D721Med (cell line): ENCODE measurements around the gene THBS3.
"Not testable (repeated sequence)": the region's sequence is repeated elsewhere in the genome, so short reads cannot be mapped to it uniquely, and the experiment has no call there.

Experiments used
- DNase-seq: peaks from one replicate; pipeline ENCODE4 v3.0.0; 2011; ENCODE audit warnings: low spot score; ENCODE audit not compliant: insufficient read length
- FAIRE-seq: peaks from 2 replicates; lab custom pipeline; 2011; peaks lifted over from hg19 to GRCh38; lab: Jason Lieb, UNC
- TF ChIP-seq, protein P1 (sequence below): IDR thresholded peaks from 2 replicates; pipeline ENCODE4 v1.5.1; 2012; ENCODE audit warnings: mild to moderate bottlenecking, control low read depth; ENCODE audit not compliant: insufficient read depth; ENCODE audit errors: missing control alignments

The THBS3 gene

DNA sequence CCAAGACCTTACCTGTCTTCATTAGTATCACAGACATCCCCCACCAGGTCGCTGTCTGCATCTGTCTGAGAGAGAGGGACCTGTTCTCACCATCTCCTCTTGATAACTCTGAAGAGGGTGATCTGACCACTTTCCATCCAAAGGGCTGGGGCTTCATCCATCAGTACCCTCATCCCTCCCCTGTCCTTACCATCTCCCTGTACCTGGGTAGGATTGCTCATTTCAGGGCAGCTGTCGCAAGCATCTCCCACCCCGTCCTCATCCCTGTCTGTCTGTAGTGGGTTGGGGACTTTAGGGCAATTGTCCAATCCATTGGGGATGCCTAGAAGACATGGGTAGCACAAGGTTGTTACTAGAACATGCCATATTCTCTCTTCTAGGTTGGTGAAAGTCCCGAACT lies 7.9 kb downstream of the THBS3 start:
- FAIRE-seq, result no peak
- TF ChIP-seq, protein P1, sequence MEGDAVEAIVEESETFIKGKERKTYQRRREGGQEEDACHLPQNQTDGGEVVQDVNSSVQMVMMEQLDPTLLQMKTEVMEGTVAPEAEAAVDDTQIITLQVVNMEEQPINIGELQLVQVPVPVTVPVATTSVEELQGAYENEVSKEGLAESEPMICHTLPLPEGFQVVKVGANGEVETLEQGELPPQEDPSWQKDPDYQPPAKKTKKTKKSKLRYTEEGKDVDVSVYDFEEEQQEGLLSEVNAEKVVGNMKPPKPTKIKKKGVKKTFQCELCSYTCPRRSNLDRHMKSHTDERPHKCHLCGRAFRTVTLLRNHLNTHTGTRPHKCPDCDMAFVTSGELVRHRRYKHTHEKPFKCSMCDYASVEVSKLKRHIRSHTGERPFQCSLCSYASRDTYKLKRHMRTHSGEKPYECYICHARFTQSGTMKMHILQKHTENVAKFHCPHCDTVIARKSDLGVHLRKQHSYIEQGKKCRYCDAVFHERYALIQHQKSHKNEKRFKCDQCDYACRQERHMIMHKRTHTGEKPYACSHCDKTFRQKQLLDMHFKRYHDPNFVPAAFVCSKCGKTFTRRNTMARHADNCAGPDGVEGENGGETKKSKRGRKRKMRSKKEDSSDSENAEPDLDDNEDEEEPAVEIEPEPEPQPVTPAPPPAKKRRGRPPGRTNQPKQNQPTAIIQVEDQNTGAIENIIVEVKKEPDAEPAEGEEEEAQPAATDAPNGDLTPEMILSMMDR, result no peak
- DNase-seq, result peak; percentile 18

DNA sequence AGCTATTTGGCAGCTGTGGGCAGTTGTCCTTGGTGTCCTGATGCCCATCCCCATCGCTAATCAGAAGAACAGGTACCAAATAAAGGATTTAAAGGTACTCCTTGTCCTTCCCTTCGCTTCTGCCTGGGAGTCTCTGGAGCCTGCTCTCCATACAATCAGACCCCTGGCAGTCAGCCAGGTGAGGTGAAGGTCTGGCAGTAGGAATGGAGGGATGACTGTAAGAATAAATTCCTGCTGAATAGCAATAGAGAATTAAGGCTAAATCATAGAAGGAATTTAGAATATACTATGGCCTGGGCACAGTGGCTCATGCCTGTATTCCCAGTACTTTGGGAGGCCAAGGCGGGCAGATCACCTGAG lies 9.2 kb downstream of the THBS3 start:
- DNase-seq (no peak), FAIRE-seq (no peak)
- TF ChIP-seq, protein P1, result no peak

DNA sequence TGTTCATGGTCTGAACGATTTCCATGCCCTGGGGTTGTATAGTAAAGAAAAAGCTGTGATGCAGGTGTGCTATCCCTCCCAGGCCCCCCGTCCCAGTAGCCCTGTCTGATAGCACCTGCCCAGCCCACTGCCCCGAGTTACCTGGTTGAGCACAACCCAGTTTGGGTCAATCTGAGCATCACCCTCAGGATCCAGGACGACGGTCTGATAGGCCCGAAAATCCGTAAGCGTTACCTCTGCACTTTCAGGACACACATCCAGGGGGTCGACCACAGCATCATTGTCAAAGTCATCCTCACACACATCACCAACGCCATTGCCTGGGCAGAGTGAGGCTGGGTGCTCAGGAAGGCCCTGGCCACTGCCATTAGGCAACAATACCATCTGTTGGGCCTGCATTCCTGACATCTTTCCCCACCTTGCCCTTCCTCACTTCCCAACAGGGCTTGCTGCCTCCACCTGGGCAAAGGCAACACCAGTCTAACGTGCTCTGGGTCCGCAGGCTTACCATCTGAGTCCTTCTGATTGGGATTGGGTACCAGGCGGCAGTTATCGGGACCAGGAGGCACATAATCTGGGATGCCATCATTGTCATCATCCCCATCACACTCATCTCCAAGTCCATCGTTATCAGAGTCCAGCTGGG lies 9.7 kb downstream of the THBS3 start:
- TF ChIP-seq, protein P1, result no peak

DNA sequence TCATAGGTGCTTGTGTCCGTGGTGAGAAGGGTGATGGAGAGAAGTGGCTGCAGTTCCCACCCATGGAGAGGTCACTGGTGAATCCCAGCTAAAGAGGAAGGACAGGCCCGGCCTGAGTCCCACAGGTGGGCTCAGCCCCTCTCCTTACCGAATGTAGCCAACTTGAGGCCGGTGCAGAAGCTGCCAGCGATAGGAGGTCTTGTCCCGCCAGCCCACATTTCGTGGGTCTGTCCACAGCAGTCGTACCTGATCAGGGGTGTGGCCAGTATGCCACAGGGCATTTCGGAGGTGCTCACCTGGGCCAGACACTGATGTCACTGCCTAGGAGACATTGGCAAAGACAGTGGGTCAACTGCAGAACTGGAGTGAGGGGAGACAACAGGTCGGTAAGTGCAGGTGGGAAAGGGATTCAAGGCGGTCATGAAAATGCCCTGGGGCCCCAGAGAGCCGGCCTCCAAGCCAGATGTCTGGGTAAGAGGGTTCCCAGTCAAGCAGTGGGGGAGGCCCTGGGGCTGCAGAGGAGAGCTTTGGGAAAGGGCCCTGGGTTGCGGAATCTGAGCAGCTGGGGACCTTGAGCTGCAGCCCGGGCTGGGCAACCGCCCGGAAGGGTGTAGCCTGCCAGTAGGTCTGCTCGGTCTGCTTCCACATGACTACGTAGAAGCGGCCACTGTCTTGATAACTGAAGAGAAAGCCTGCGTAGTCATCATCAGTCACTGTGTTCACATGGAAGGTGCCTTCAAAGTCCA lies 10.6 kb downstream of the THBS3 start:
- DNase-seq (no peak), FAIRE-seq (no peak)
- TF ChIP-seq, protein P1, result no peak

More for the DNA sequence above, 9.7 kb downstream of the THBS3 start:
- FAIRE-seq (no peak), DNase-seq (no peak)

DNA sequence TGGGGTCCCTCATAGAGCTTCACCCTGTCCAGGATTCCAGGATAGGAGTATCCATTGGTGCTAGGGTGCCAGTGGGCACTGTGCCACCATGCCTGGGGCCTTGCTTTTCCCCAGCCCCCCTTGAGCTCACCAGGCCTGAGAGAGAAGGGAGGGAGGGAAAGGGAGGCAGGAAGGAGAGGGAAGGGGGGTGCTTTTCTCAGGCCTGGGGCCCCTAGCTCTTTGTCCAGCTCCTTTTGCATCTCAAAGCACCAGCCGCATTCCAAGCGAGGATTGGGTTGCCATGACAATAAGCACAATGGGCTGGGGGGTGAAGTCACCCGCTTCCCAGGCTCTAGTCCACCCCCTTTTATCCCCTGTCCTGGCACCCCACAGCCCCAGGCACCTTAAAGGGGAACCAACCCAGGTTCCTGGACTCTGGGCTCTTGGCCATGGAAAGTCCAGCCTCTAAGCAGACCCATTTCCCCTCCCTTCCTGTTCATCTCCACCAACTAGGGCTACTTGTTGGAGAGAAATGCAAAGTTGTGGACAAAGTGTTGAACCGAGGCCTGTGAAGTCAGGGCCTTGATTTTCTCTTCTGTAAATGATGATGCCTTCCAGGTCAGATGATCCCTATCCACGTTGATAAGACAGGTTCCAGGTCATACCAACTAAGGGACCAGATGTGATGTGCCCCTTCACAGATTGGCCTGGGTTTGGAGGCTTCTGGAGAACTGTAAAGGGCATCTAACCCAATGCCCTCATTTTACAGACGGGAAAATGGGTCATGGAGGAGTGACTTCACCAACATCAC lies 11.4 kb downstream of the THBS3 start:
- FAIRE-seq (no peak), DNase-seq (no peak)
- TF ChIP-seq, protein P1, result no peak

DNA sequence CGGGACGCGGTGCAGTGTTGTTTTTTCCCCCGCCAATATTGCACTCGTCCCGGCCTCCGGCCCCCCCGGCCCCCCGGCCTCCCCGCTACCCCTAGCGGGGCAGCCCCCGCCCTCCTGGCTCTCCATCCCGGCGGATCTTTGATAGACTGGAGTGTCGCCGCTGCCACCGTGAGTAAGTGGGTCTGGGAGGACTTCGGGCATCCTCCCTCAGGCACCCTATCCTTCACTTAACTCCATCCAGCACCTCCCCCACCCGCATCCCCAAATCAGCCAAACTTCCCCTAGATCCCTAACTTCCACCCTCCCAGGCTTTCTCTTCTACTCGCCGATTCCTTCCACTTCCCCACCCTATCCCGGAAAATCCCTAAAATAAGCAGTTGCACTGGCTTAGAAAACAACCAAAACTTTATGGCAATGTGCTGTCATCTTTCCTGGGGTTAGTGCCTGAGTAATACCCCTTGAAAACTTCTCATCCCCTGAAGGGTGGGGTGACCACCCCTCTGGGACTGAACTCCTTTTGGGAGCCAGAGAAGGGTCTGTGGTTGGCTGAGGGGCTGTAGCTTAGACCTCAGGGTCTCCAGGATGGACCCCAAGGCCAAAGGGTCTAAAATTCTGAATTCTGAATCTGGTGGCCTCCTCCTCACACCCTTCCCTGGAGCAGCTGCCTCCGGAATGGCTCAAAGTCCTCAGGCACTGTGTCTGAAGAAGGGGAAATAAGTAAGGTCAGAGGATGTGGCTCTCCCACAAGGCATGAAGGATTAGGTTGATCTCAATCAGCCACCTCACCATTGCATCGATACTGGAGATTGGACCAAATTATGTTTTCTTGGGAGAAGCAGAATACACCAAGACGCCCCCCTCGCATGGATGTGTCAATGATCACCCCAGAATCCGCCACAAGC lies 12.2 kb downstream of the THBS3 start:
- no peak for FAIRE-seq
- TF ChIP-seq, protein P1, result no peak
- DNase-seq, result no peak

DNA sequence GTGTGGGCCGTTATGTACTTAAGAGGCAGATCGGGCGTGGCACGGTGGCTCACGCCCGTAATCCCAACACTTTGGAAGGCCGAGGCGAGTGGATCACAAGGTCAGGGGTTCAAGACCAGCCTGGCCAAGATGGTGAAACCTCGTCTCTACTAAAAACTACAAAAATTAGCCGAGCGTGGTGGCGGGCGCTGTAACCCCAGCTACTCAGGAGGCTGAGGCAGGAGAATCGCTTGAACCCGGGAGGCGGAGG lies 13.8 kb downstream of the THBS3 start:
- DNase-seq, result not testable (repeated sequence)

More for the DNA sequence above, 13.8 kb downstream of the THBS3 start:
- FAIRE-seq, result not testable (repeated sequence)
